CD4-positive, CD25-positive, alpha-beta regulatory T cell (primary cell): ENCODE measurements around the gene FHAD1. TPM values are rescaled to one million over a fixed set of nuclear protein-coding genes. Genes with fewer than 3 reads are reported as not detected.
"Not testable (repeated sequence)": the region's sequence is repeated elsewhere in the genome, so short reads cannot be mapped to it uniquely, and the experiment has no call there.

Source experiments
- ATAC-seq, 2 donors: fragments of 150-1000 bp; cut with Tn5 transposase; one replicate each; pipeline ENCODE4 v1.10.0; 2021; ENCODE audit warnings: low read depth in 2 of 2, moderate number of reproducible peaks in 2 of 2, moderate library complexity in 1 of 2
- DNase-seq, 3 donors: peaks; one replicate each; pipeline versions ENCODE4 v3.0.0 to v3.0.0-alpha.2; 2012 to 2022; ENCODE audit warnings: mixed read lengths in 1 of 3
- H3K27ac ChIP-seq: one replicate; pipeline ENCODE4 v1.7.0; 2013; ENCODE audit warnings: mild to moderate bottlenecking, low read length; ENCODE audit not compliant: insufficient read depth, poor library complexity, severe bottlenecking
- H3K27me3 ChIP-seq: one replicate; pipeline ENCODE4 v1.7.0; 2013; ENCODE audit warnings: low read length; ENCODE audit not compliant: control insufficient read depth, insufficient read depth
- H3K36me3 ChIP-seq: one replicate; pipeline ENCODE4 v1.7.0; 2013; ENCODE audit warnings: mild to moderate bottlenecking, low read length, moderate library complexity; ENCODE audit not compliant: control insufficient read depth, insufficient read depth
- H3K4me1 ChIP-seq: 2 replicates; pipeline ENCODE4 v1.7.0; 2013; ENCODE audit warnings: mild to moderate bottlenecking, low read length; ENCODE audit not compliant: insufficient read depth, control insufficient read depth, poor library complexity, severe bottlenecking
- H3K4me3 ChIP-seq: one replicate; pipeline ENCODE4 v1.7.0; 2013; ENCODE audit warnings: low read depth, mild to moderate bottlenecking, low read length, moderate library complexity
- H3K9me3 ChIP-seq, 2 experiments: 1 replicate in 1 of 2; 2 replicates in 1 of 2; pipeline ENCODE4 v1.7.0; 2013; ENCODE audit warnings: low read length in 2 of 2, mild to moderate bottlenecking in 1 of 2, moderate library complexity in 1 of 2; ENCODE audit not compliant: control insufficient read depth in 2 of 2
- H3K27ac Mint-ChIP-seq, 3 donors: one replicate each; pipeline ENCODE4 v1.8.0; 2020 to 2022; ENCODE audit warnings: mild to moderate bottlenecking in 3 of 3, mixed read lengths in 3 of 3, moderate library complexity in 2 of 3
- H3K27me3 Mint-ChIP-seq: one replicate; pipeline ENCODE4 v1.8.0; 2022; ENCODE audit warnings: mild to moderate bottlenecking, mixed read lengths
- H3K36me3 Mint-ChIP-seq: one replicate; pipeline ENCODE4 v1.8.0; 2020; ENCODE audit warnings: mixed read lengths
- H3K4me1 Mint-ChIP-seq, 4 donors: one replicate each; pipeline ENCODE4 v1.8.0; 2020 to 2022; ENCODE audit warnings: mixed read lengths in 4 of 4, mild to moderate bottlenecking in 1 of 4
- H3K4me3 Mint-ChIP-seq, 4 donors: one replicate each; pipeline ENCODE4 v1.8.0; 2020 to 2022; ENCODE audit warnings: mild to moderate bottlenecking in 4 of 4, mixed read lengths in 4 of 4, moderate library complexity in 3 of 4
- H3K9me3 Mint-ChIP-seq, 7 donors: one replicate each; pipeline ENCODE4 v1.8.0; 2020 to 2022; ENCODE audit warnings: mixed read lengths in 7 of 7, mild to moderate bottlenecking in 3 of 7, moderate library complexity in 2 of 7
- polyA plus RNA-seq, 4 donors: library from polyadenylated mRNA; unstranded; fragments of 300-500 nt; fragmentation: Illumina TruSeq; gene quantifications; one replicate each; pipeline ENCODE4 v1.2.3, GENCODE V29; 2021
- total RNA-seq: library from RNA; stranded (reverse); gene quantifications from one replicate; pipeline ENCODE4 v1.2.3, GENCODE V29; 2022

FHAD1 gene
- total and polyA plus RNA-seq, 5 donors from 2014 or later = not detected

DNA sequence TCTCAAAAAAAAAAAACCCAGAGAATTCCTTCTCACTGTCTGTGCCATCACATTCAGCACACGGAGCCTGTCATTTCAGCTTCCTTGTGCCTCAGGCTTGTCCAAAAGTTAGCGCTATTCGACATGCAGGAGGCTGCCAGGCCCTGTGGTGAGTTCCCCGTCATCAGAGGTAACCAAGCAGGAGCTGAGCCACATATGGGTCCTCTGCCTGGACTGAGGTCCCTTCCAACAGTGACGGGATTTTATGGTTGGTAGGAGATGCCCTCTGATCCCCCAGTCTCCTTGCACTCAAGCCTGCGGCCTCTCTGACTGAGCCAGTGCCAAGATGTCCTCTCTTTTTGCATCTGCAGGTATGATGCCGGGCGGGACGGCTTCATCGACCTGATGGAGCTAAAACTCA is 178.5 kb downstream of the FHAD1 start:
- Histone ChIP-seq H3K27me3 (no peaks in the 10 kb centered on the region), H3K9me3 (no peaks in the 10 kb centered on the region), H3K4me3 (no peak overlapping the region), H3K36me3 (peaks cover 12% of the 10 kb centered on the region), H3K4me1 (no peaks in the 10 kb centered on the region), H3K27ac (peak overlapping the region; percentile 1)
- Mint-ChIP-seq H3K4me3 (no peak overlapping the region), H3K36me3 (peaks cover 17% of the 10 kb centered on the region), H3K27ac (peak overlapping the region; percentile 75 to 97 (median 84)), H3K27me3 (no peaks in the 10 kb centered on the region), H3K4me1 (peaks cover 0 to 13% (median 10%) of the 10 kb centered on the region in 4 donors), H3K9me3 (no peaks in the 10 kb centered on the region)
- ATAC-seq (no peak), DNase-seq (no peak)

DNA sequence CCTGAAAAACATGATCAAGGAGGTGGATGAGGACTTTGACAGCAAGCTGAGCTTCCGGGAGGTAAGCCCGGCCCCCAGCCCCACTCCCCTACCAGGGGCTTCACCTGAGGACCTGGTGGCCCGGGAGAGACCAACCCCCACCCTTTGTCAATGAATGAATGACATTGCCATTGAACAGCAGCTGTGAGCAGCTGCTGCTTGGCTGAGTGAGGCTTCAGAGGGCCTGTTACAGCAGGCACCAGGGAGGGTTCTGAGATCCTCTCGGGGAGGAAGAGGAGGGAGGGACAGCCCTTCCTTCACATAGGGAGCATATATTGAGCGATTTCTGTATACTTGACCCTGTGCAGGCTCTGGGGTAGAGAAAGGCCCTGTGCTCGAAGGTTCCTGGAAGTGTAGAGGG is 178.9 kb downstream of the FHAD1 start:
- DNase-seq (no peak), ATAC-seq (no peak)
- peaks cover 15% of the 10 kb centered on the region for H3K36me3 Mint-ChIP-seq
- H3K27ac Mint-ChIP-seq = peak overlapping the region; percentile 75 to 97 (median 84)
- peak overlapping the region; percentile 1 for H3K27ac ChIP-seq
- no peaks in the 10 kb centered on the region for H3K4me1 ChIP-seq
- H3K27me3 Mint-ChIP-seq = no peaks in the 10 kb centered on the region
- no peak overlapping the region for H3K4me3 Mint-ChIP-seq
- peaks cover 11% of the 10 kb centered on the region for H3K36me3 ChIP-seq
- H3K4me3 ChIP-seq = no peak overlapping the region
- no peaks in the 10 kb centered on the region for H3K9me3 ChIP-seq
- peaks cover 0 to 8% (median 8%) of the 10 kb centered on the region in 4 donors for H3K4me1 Mint-ChIP-seq
- H3K27me3 ChIP-seq = no peaks in the 10 kb centered on the region
- H3K9me3 Mint-ChIP-seq = no peaks in the 10 kb centered on the region

DNA sequence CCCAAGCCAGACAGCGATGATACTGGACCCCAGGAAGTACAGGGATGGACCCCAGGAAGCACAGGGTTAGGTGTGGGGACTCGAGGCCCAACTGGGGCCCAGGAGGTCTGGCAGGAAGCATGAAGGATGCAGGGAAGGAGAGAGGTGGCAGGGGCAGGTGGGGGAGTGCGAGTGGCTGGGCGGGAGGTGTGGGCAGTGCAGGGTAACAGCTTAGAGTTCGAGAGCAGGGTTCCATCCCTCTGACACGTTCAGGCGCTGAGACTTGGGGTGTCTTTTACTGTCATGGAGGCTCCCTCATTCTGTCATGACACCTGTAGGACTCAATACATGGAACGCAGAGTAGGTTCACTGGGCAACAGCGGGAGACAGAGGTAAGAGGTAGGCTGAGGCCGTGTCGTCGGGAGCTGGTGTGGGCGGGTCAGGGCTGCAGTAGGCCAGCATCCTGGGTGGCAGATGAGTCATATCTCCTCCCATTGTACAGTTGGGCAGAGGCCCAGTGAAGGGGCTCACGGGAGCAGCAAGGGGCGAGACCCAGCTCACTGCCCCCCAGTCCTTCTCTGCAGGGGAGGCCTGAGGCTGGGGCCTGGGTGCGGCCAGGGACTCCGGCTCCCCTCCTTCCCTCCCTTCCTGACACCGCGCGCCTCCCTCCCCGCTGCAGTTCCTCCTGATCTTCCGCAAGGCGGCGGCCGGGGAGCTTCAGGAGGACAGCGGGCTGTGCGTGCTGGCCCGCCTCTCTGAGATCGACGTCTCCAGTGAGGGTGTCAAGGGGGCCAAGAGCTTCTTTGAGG is 179.7 kb downstream of the FHAD1 start:
- Mint-ChIP-seq H3K36me3 (peaks cover 13% of the 10 kb centered on the region), H3K4me1 (peaks cover 0 to 7% (median 6%) of the 10 kb centered on the region in 4 donors), H3K9me3 (no peaks in the 10 kb centered on the region), H3K27ac (peak overlapping the region in 2 of 3 donors; percentile 63 to 84), H3K27me3 (no peaks in the 10 kb centered on the region), H3K4me3 (no peak overlapping the region)
- DNase-seq (no peak), ATAC-seq (no peak)
- Histone ChIP-seq H3K9me3 (no peaks in the 10 kb centered on the region), H3K4me3 (no peak overlapping the region), H3K36me3 (peaks cover 8% of the 10 kb centered on the region), H3K4me1 (no peaks in the 10 kb centered on the region), H3K27me3 (no peaks in the 10 kb centered on the region), H3K27ac (no peak overlapping the region)

DNA sequence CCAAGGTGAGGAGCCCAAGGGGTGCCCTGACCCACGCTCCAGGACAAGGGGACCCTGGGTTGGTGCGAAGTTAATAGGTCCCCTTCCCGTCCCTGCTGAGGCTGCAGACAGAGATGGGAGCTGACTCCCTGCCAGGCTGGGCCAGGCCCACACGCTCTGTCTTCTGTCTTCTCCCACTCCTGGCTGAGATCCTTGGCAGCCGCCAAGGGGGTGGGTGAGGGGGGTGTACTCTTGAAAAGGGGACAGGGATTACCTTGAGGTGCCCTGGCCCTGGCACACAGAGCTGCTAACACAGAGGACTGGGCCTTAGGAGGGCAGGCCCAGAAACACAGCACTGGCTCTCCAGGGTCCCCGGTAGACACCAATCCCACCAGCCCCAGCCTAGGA is 180.2 kb downstream of the FHAD1 start:
- Histone ChIP-seq H3K9me3 (no peaks in the 10 kb centered on the region), H3K27ac (no peak overlapping the region), H3K27me3 (no peaks in the 10 kb centered on the region), H3K4me3 (no peak overlapping the region), H3K36me3 (peaks cover 8% of the 10 kb centered on the region), H3K4me1 (no peaks in the 10 kb centered on the region)
- ATAC-seq = no peak
- H3K4me1 Mint-ChIP-seq = peaks cover 0 to 7% (median 5%) of the 10 kb centered on the region in 4 donors
- no peaks in the 10 kb centered on the region for H3K27me3 Mint-ChIP-seq
- H3K36me3 Mint-ChIP-seq = peaks cover 13% of the 10 kb centered on the region
- H3K9me3 Mint-ChIP-seq = no peaks in the 10 kb centered on the region
- H3K27ac Mint-ChIP-seq = peak overlapping the region in 1 of 3 donors; percentile 11
- no peak overlapping the region for H3K4me3 Mint-ChIP-seq
- DNase-seq = no peak

DNA sequence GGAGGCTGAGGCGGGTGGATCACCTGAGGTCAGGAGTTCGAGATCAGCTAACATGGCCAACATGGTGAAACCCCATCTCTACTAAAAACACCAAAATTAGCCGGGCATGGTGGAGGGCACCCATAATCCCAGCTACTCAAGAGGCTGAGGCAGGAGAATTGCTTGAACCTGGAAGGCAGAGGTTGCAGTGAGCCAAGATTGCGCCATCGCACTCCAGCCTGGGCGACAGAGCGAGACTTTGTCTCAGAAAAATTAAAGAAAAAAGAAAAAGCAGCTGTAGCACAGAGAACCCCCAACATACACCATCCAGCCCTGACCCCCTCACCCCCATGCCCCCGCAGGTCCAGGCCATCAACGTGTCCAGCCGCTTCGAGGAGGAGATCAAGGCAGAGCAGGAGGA is 181.2 kb downstream of the FHAD1 start:
- not testable (repeated sequence) for H3K27ac ChIP-seq, H3K4me3 Mint-ChIP-seq, H3K9me3 Mint-ChIP-seq, H3K27me3 Mint-ChIP-seq, DNase-seq, H3K4me1 Mint-ChIP-seq, ATAC-seq, H3K9me3 ChIP-seq, H3K36me3 ChIP-seq, H3K27me3 ChIP-seq, H3K4me3 ChIP-seq, H3K4me1 ChIP-seq
- Mint-ChIP-seq H3K27ac (peak overlapping the region in 1 of 3 donors; percentile 65), H3K36me3 (peaks cover 13% of the 10 kb centered on the region)

DNA sequence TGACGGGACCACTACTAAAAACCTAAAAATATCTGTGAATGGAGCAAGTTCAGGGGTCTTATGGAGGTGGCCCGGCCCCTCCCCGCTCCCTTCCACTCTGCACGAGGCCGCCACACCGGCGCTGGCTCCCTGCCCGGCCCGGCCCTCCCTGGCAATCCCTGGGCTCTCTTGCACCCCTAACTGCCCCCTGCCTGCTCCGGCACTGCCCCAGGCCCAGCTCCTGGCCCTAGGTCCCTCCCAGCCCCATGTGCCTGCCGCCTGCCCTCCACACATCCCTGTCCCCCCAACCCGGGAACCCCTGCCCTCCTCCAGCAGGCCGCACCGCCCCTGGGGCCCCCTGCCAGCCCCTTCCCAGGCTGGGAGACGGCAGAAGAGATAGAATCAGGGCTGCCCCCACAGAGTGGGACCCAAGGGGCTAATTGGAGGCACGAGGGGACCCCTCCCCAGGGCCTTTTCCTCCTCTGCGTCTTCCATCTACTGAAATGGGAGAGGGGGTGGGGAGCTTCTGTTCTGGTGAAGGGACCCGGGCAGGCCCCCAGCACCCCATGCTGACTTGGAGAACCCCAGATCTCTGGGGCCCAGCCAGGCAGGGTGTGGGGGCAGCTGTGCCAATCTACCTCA is 181.9 kb downstream of the FHAD1 start:
- H3K27ac ChIP-seq = no peak overlapping the region
- Mint-ChIP-seq H3K4me1 (peaks cover 0 to 7% (median 2%) of the 10 kb centered on the region in 4 donors), H3K36me3 (peaks cover 13% of the 10 kb centered on the region), H3K27ac (no peak overlapping the region), H3K9me3 (no peaks in the 10 kb centered on the region), H3K4me3 (no peak overlapping the region), H3K27me3 (no peaks in the 10 kb centered on the region)
- DNase-seq = no peak
- peaks cover 8% of the 10 kb centered on the region for H3K36me3 ChIP-seq
- H3K4me3 ChIP-seq = no peak overlapping the region
- H3K9me3 ChIP-seq = no peaks in the 10 kb centered on the region
- no peak for ATAC-seq
- H3K27me3 ChIP-seq = no peaks in the 10 kb centered on the region
- no peaks in the 10 kb centered on the region for H3K4me1 ChIP-seq

DNA sequence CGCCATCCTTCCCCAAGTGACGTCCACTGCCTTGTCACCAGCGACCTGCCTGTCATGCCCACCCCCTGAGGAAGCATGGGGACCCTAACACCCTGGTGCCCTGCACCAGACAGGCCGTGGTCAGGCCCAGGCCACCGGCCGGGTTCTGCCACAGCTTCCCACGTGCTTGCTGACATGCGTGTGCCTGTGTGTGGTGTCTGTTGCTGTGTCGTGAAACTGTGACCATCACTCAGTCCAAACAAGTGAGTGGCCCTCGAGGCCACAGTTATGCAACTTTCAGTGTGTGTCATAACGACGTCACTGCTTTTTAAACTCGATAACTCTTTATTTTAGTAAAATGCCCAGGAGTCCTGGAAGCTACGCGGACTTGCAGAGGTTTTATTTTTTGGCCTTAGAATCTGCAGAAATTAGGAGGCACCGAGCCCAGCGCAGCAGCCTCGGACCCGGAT is 182.7 kb downstream of the FHAD1 start:
- DNase-seq = no peak
- peak overlapping the region; percentile 5 for H3K27ac ChIP-seq
- Mint-ChIP-seq H3K27me3 (no peaks in the 10 kb centered on the region), H3K36me3 (peaks cover 13% of the 10 kb centered on the region), H3K4me3 (peak overlapping the region in 1 of 4 donors; percentile 43), H3K9me3 (no peaks in the 10 kb centered on the region), H3K4me1 (peaks cover 0 to 5% (median 0%) of the 10 kb centered on the region in 4 donors), H3K27ac (no peak overlapping the region)
- no peaks in the 10 kb centered on the region for H3K4me1 ChIP-seq
- H3K4me3 ChIP-seq = no peak overlapping the region
- peaks cover 8% of the 10 kb centered on the region for H3K36me3 ChIP-seq
- no peaks in the 10 kb centered on the region for H3K9me3 ChIP-seq
- ATAC-seq = no peak
- no peaks in the 10 kb centered on the region for H3K27me3 ChIP-seq
